H9 (cell line): ENCODE results near the gene DDC. TPM values are rescaled to one million over a fixed set of nuclear protein-coding genes. Genes with fewer than 3 reads are reported as not detected.

Source experiments
- DNase-seq: peaks from one replicate; pipeline ENCODE4 v3.0.0-alpha.2; 2017
- H2AFZ ChIP-seq: one replicate; pipeline ENCODE4 v1.6.1; 2013; ENCODE audit warnings: mild to moderate bottlenecking, low read length, control low read depth, moderate library complexity
- H2AK5ac ChIP-seq: 2 replicates; pipeline ENCODE4 v1.6.1; 2013; ENCODE audit warnings: low read length, control low read depth, mixed read lengths; ENCODE audit not compliant: insufficient read length
- H2BK120ac ChIP-seq: one replicate; pipeline ENCODE4 v1.6.1; 2013; ENCODE audit warnings: low read depth, mild to moderate bottlenecking, low read length, control low read depth, inconsistent platforms; ENCODE audit not compliant: poor library complexity, severe bottlenecking
- H2BK12ac ChIP-seq: 2 replicates; pipeline ENCODE4 v1.6.1; 2013; ENCODE audit warnings: low read length, control low read depth, mixed read lengths, low read depth; ENCODE audit not compliant: insufficient read length
- H2BK15ac ChIP-seq: 2 replicates; pipeline ENCODE4 v1.6.1; 2013; ENCODE audit warnings: low read depth, low read length, control low read depth
- H2BK20ac ChIP-seq: one replicate; pipeline ENCODE4 v1.6.1; 2013; ENCODE audit warnings: low read depth, mild to moderate bottlenecking, low read length, control low read depth, inconsistent platforms; ENCODE audit not compliant: poor library complexity, severe bottlenecking
- H2BK5ac ChIP-seq: 2 replicates; pipeline ENCODE4 v1.6.1; 2013; ENCODE audit warnings: low read length, control low read depth, mixed read lengths; ENCODE audit not compliant: insufficient read length
- H3K14ac ChIP-seq: 2 replicates; pipeline ENCODE4 v1.6.1; 2013; ENCODE audit warnings: low read length, control low read depth; ENCODE audit not compliant: insufficient read depth
- H3K18ac ChIP-seq: 2 replicates; pipeline ENCODE4 v1.6.1; 2013; ENCODE audit warnings: low read depth, mild to moderate bottlenecking, mixed read lengths, low read length, control low read depth; ENCODE audit not compliant: insufficient read length
- H3K23ac ChIP-seq: 2 replicates; pipeline ENCODE4 v1.6.1; 2013; ENCODE audit warnings: low read length, control low read depth, mixed read lengths, low read depth; ENCODE audit not compliant: insufficient read length
- H3K23me2 ChIP-seq: 2 replicates; pipeline ENCODE4 v1.6.1; 2013; ENCODE audit warnings: low read depth, mild to moderate bottlenecking, mixed read lengths, low read length, control low read depth; ENCODE audit not compliant: insufficient read length, poor library complexity, severe bottlenecking
- H3K27ac ChIP-seq: 2 replicates; pipeline ENCODE4 v1.5.1; 2013; ENCODE audit warnings: low read length, control low read depth, mixed read lengths, low read depth; ENCODE audit not compliant: insufficient read length
- H3K27me3 ChIP-seq: 2 replicates; pipeline ENCODE4 v1.6.1; 2013; ENCODE audit warnings: low read length, control low read depth, inconsistent platforms; ENCODE audit not compliant: insufficient read depth
- H3K4ac ChIP-seq: 2 replicates; pipeline ENCODE4 v1.6.1; 2013; ENCODE audit warnings: low read depth, mild to moderate bottlenecking, control low read depth, inconsistent platforms, low read length, moderate library complexity
- H3K4me1 ChIP-seq: 2 replicates; pipeline ENCODE4 v1.6.1; 2013; ENCODE audit warnings: low read length, control low read depth, inconsistent platforms; ENCODE audit not compliant: insufficient read depth
- H3K4me2 ChIP-seq: 2 replicates; pipeline ENCODE4 v1.6.1; 2013; ENCODE audit warnings: low read length, control low read depth, mixed read lengths; ENCODE audit not compliant: insufficient read length, insufficient read depth
- H3K56ac ChIP-seq: 2 replicates; pipeline ENCODE4 v1.6.1; 2013; ENCODE audit warnings: low read depth, mild to moderate bottlenecking, mixed read lengths, low read length, control low read depth; ENCODE audit not compliant: insufficient read length
- H3K79me1 ChIP-seq: 2 replicates; pipeline ENCODE4 v1.6.1; 2013; ENCODE audit warnings: low read depth, mild to moderate bottlenecking, moderate library complexity, low read length, control low read depth, inconsistent platforms; ENCODE audit not compliant: insufficient read depth, poor library complexity, severe bottlenecking
- H3K79me2 ChIP-seq: 2 replicates; pipeline ENCODE4 v1.6.1; 2013; ENCODE audit warnings: low read length, control low read depth, inconsistent platforms; ENCODE audit not compliant: insufficient read depth
- H3K9ac ChIP-seq: 2 replicates; pipeline ENCODE4 v1.6.1; 2013; ENCODE audit warnings: low read length, control low read depth, mixed read lengths; ENCODE audit not compliant: insufficient read length; ENCODE audit errors: extremely low read depth
- H3K9me3 ChIP-seq: one replicate; pipeline ENCODE4 v1.6.1; 2013; ENCODE audit warnings: low read depth, low read length, inconsistent platforms; ENCODE audit not compliant: control insufficient read depth
- H3T11ph ChIP-seq: one replicate; pipeline ENCODE4 v1.6.1; 2013; ENCODE audit warnings: mild to moderate bottlenecking, low read length, control low read depth, inconsistent platforms
- H4K20me1 ChIP-seq: one replicate; pipeline ENCODE4 v1.6.1; 2013; ENCODE audit not compliant: control insufficient read depth, insufficient read length, insufficient read depth
- H4K5ac ChIP-seq: 2 replicates; pipeline ENCODE4 v1.6.1; 2013; ENCODE audit warnings: low read depth, mild to moderate bottlenecking, mixed read lengths, low read length, control low read depth; ENCODE audit not compliant: insufficient read length
- H4K8ac ChIP-seq: replicated peaks from 2 replicates; pipeline ENCODE4 v1.6.1; 2013; ENCODE audit warnings: low read length, control low read depth, mixed read lengths, low read depth; ENCODE audit not compliant: insufficient read length
- H4K91ac ChIP-seq: 2 replicates; pipeline ENCODE4 v1.6.1; 2013; ENCODE audit warnings: low read depth, mild to moderate bottlenecking, moderate library complexity, mixed read lengths, low read length, control low read depth; ENCODE audit not compliant: insufficient read length
- H3K27ac Mint-ChIP-seq, 3 experiments: 2 replicates in 2 of 3; 3 replicates in 1 of 3; pipeline ENCODE4 v1.8.0; 2020 to 2021; ENCODE audit warnings: mixed read lengths in 3 of 3, mild to moderate bottlenecking in 1 of 3, moderate library complexity in 1 of 3
- H3K27me3 Mint-ChIP-seq: 2 replicates; pipeline ENCODE4 v1.8.0; 2021; ENCODE audit warnings: low read depth, mild to moderate bottlenecking, moderate library complexity, mixed read lengths
- H3K36me3 Mint-ChIP-seq, 3 experiments: 2 replicates in 2 of 3; 3 replicates in 1 of 3; pipeline ENCODE4 v1.8.0; 2020 to 2021; ENCODE audit warnings: low read depth in 3 of 3, mixed read lengths in 3 of 3; ENCODE audit not compliant: insufficient read depth in 1 of 3
- H3K4me1 Mint-ChIP-seq, 2 experiments: 2 replicates each; pipeline ENCODE4 v1.8.0; 2020; ENCODE audit warnings: mixed read lengths in 2 of 2
- H3K4me3 Mint-ChIP-seq, 2 experiments: 2 replicates in 1 of 2; 3 replicates in 1 of 2; pipeline ENCODE4 v1.8.0; 2020 to 2021; ENCODE audit warnings: mild to moderate bottlenecking in 2 of 2, mixed read lengths in 2 of 2, moderate library complexity in 1 of 2
- H3K9me3 Mint-ChIP-seq, 2 experiments: 2 replicates in 1 of 2; 3 replicates in 1 of 2; pipeline ENCODE4 v1.8.0; 2020; ENCODE audit warnings: mild to moderate bottlenecking in 2 of 2, mixed read lengths in 2 of 2, moderate library complexity in 1 of 2
- WGBS: extraction: QIAGEN DNeasy Blood & Tissue Kit; methylation state at CpG from one replicate; pipeline ENCODE4 v1.1.7; 2013; ENCODE audit warnings: missing lambda C conversion rate, low lambda C conversion rate, mixed read lengths; ENCODE audit not compliant: insufficient read length; ENCODE audit errors: extremely low coverage; 5-methylcytosine and 5-hydroxymethylcytosine counted together
- total RNA-seq: library from RNA; stranded (reverse); gene quantifications from 2 replicates; pipeline ENCODE4 v1.2.1, GENCODE V29; 2021
- TF ChIP-seq, protein P1 (sequence below): fragments of 200-600 bp; sonication (generic); conservative IDR thresholded peaks from 3 replicates; pipeline ENCODE4 v1.8.0; 2021; ENCODE audit warnings: antibody characterized with exemption, mild to moderate bottlenecking

DDC gene
- total RNA-seq, 1 experiment from 2014 or later, result not detected

DNA sequence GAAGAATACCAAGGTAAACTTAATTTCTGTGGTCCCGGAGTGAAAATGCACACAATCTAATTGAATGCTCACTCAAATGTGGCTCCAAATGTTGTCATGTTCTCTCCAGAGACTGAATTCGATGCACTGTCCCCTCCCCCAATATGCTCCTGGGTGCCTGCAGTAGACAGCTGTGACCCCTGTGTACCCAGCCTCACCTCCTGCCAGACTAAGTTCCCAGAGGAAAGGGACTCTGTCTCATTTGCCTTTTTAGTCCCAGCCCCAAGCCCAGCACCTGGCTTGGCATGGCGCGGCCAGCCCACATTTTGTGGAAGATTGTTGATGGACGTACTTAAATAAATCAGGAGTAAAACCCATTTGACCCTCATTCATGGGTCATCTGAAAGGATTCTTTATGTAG is 93.2 kb downstream of the DDC start:
- Histone ChIP-seq H3K79me2 (no peaks in the 10 kb centered on the region), H3K23me2 (no peaks in the 10 kb centered on the region), H2AK5ac (no peak overlapping the region), H3K27me3 (no peaks in the 10 kb centered on the region), H2BK120ac (no peak overlapping the region), H4K5ac (no peak overlapping the region), H3K14ac (no peak overlapping the region), H3K79me1 (no peaks in the 10 kb centered on the region), H3K9me3 (no peaks in the 10 kb centered on the region), H3K9ac (no peak overlapping the region), H2BK20ac (no peak overlapping the region), H3K18ac (no peak overlapping the region), H3T11ph (no peak overlapping the region), H2BK12ac (no peak overlapping the region), H3K56ac (no peak overlapping the region), H3K23ac (no peak overlapping the region), H2BK5ac (no peak overlapping the region), H3K4me1 (no peaks in the 10 kb centered on the region), H3K27ac (no peak overlapping the region), H3K4ac (no peak overlapping the region), H3K4me2 (no peak overlapping the region), H2BK15ac (no peak overlapping the region), H4K20me1 (no peaks in the 10 kb centered on the region), H2AFZ (no peak overlapping the region), H4K8ac (no peak overlapping the region), H4K91ac (no peak overlapping the region)
- TF ChIP-seq, protein P1, sequence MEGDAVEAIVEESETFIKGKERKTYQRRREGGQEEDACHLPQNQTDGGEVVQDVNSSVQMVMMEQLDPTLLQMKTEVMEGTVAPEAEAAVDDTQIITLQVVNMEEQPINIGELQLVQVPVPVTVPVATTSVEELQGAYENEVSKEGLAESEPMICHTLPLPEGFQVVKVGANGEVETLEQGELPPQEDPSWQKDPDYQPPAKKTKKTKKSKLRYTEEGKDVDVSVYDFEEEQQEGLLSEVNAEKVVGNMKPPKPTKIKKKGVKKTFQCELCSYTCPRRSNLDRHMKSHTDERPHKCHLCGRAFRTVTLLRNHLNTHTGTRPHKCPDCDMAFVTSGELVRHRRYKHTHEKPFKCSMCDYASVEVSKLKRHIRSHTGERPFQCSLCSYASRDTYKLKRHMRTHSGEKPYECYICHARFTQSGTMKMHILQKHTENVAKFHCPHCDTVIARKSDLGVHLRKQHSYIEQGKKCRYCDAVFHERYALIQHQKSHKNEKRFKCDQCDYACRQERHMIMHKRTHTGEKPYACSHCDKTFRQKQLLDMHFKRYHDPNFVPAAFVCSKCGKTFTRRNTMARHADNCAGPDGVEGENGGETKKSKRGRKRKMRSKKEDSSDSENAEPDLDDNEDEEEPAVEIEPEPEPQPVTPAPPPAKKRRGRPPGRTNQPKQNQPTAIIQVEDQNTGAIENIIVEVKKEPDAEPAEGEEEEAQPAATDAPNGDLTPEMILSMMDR, result no peak
- Mint-ChIP-seq H3K4me3 (no peak overlapping the region), H3K27me3 (peaks cover 19% of the 10 kb centered on the region), H3K9me3 (no peaks in the 10 kb centered on the region), H3K4me1 (peaks cover 11 to 13% of the 10 kb centered on the region in 2 experiments), H3K36me3 (no peaks in the 10 kb centered on the region), H3K27ac (no peak overlapping the region)
- no peak for DNase-seq
- WGBS, result no CpG with 5 or more reads among the region's 5 CpGs
